GM23338 (cell line): ENCODE data around the gene GPR3. TPM values are rescaled to one million over a fixed set of nuclear protein-coding genes. Genes with fewer than 3 reads are reported as not detected.

Experiments used
- ATAC-seq: fragments of 200-7000 bp; cut with Tn5 transposase; 3 replicates; pipeline ENCODE4 v1.9.1; 2020
- DNase-seq: peaks from one replicate; pipeline ENCODE4 v3.0.0-alpha.2; 2015; ENCODE audit warnings: low spot score
- H2AFZ ChIP-seq: fragments of 200-600 bp; sonication (generic); 2 replicates; pipeline ENCODE4 v1.8.0; 2016; ENCODE audit warnings: antibody characterized with exemption, mild to moderate bottlenecking, moderate library complexity
- H3F3A ChIP-seq: fragments of 200-600 bp; sonication (generic); replicated peaks from 2 replicates; pipeline ENCODE4 v1.8.0; 2017; ENCODE audit warnings: antibody characterized with exemption, mixed run types, low read depth
- H3K27ac ChIP-seq: fragments of 200-600 bp; sonication (generic); 2 replicates; pipeline ENCODE4 v1.6.1; 2016; ENCODE audit warnings: low read depth
- H3K27me3 ChIP-seq: fragments of 200-600 bp; sonication (generic); 2 replicates; pipeline ENCODE4 v1.8.0; 2016; ENCODE audit warnings: mild to moderate bottlenecking, mixed run types, moderate library complexity; ENCODE audit not compliant: insufficient read depth
- H3K36me3 ChIP-seq: fragments of 200-600 bp; sonication (generic); 2 replicates; pipeline ENCODE4 v1.8.0; 2016; ENCODE audit warnings: mild to moderate bottlenecking; ENCODE audit not compliant: insufficient read depth
- H3K4me1 ChIP-seq: fragments of 200-600 bp; sonication (generic); 2 replicates; pipeline ENCODE4 v1.8.0; 2016; ENCODE audit warnings: mild to moderate bottlenecking, moderate library complexity; ENCODE audit not compliant: insufficient read depth
- H3K4me2 ChIP-seq: fragments of 200-600 bp; sonication (generic); 2 replicates; pipeline ENCODE4 v1.7.1; 2017; ENCODE audit warnings: mixed run types
- H3K4me3 ChIP-seq: fragments of 200-600 bp; sonication (generic); 2 replicates; pipeline ENCODE4 v1.6.1; 2016; ENCODE audit warnings: mixed run types
- H3K79me2 ChIP-seq: fragments of 200-600 bp; sonication (generic); replicated peaks from 2 replicates; pipeline ENCODE4 v1.8.0; 2017; ENCODE audit warnings: mild to moderate bottlenecking; ENCODE audit not compliant: insufficient read depth
- H3K9me2 ChIP-seq: fragments of 200-600 bp; sonication (generic); 2 replicates; pipeline ENCODE4 v1.8.0; 2017; ENCODE audit not compliant: insufficient read depth
- H4K20me1 ChIP-seq: fragments of 200-600 bp; sonication (generic); replicated peaks from 2 replicates; pipeline ENCODE4 v1.8.0; 2017; ENCODE audit warnings: mild to moderate bottlenecking; ENCODE audit not compliant: insufficient read depth
- H3K27ac Mint-ChIP-seq: 2 replicates; pipeline ENCODE4 v1.8.0; 2020; ENCODE audit warnings: inconsistent platforms, mild to moderate bottlenecking, moderate library complexity, mixed read lengths
- H3K27me3 Mint-ChIP-seq: 3 replicates; pipeline ENCODE4 v1.8.0; 2022; ENCODE audit warnings: low read depth, mild to moderate bottlenecking, moderate library complexity, mixed read lengths, inconsistent platforms; ENCODE audit not compliant: insufficient read depth, poor library complexity
- H3K36me3 Mint-ChIP-seq: 3 replicates; pipeline ENCODE4 v1.8.0; 2021; ENCODE audit warnings: low read depth, mild to moderate bottlenecking, inconsistent platforms, moderate library complexity, mixed read lengths
- H3K4me1 Mint-ChIP-seq: 3 replicates; pipeline ENCODE4 v1.8.0; 2020; ENCODE audit warnings: mild to moderate bottlenecking, inconsistent platforms, mixed read lengths
- H3K4me3 Mint-ChIP-seq: 3 replicates; pipeline ENCODE4 v1.8.0; 2021; ENCODE audit warnings: moderate library complexity, mild to moderate bottlenecking, inconsistent platforms, mixed read lengths
- H3K9me3 Mint-ChIP-seq: 3 replicates; pipeline ENCODE4 v1.8.0; 2020; ENCODE audit warnings: moderate library complexity, mild to moderate bottlenecking, inconsistent platforms, mixed read lengths
- EZH2 ChIP-seq: fragments of 200-600 bp; sonication (generic); IDR thresholded peaks from one replicate; pipeline ENCODE4 v1.8.0; 2017; ENCODE audit warnings: antibody characterized with exemption, mild to moderate bottlenecking, low read depth; ENCODE audit not compliant: unreplicated experiment
- EZH2phosphoT487 ChIP-seq: fragments of 200-600 bp; sonication (generic); IDR thresholded peaks from one replicate; pipeline ENCODE4 v1.8.1; 2018; ENCODE audit warnings: antibody characterized with exemption; ENCODE audit not compliant: unreplicated experiment
- JUNB ChIP-seq: IDR thresholded peaks from one replicate; pipeline ENCODE4 v1.6.1; 2016; ENCODE audit warnings: antibody characterized with exemption; ENCODE audit not compliant: unreplicated experiment
- NANOG ChIP-seq: IDR thresholded peaks from 2 replicates; pipeline ENCODE4 v1.6.1; 2016; ENCODE audit warnings: antibody characterized with exemption, borderline replicate concordance
- POLR2AphosphoS5 ChIP-seq: IDR thresholded peaks from 2 replicates; pipeline ENCODE4 v1.6.1; 2016; ENCODE audit warnings: antibody characterized with exemption, low read depth
- STAT1 ChIP-seq: IDR thresholded peaks from one replicate; pipeline ENCODE4 v1.6.1; 2016; ENCODE audit warnings: antibody characterized with exemption; ENCODE audit not compliant: unreplicated experiment
- ZNF462 ChIP-seq: fragments of 250-450 bp; sonication (Bioruptor Pico); IDR thresholded peaks from 2 replicates; pipeline ENCODE4 v1.5.0; 2020; ENCODE audit warnings: mild to moderate bottlenecking, moderate library complexity
- polyA plus RNA-seq: library from polyadenylated mRNA; unstranded; fragments of >200 nt; fragmentation: Nextera tagmentation; extraction: Ambion mirVana; gene quantifications from 2 replicates; pipeline ENCODE4 v1.2.1, GENCODE V29; 2016
- total RNA-seq: library from RNA; depleted of rRNA; stranded (reverse); fragments of >200 nt; shearing (Covaris generic); gene quantifications from 2 replicates; pipeline ENCODE4 v1.2.3, GENCODE V29; 2014
- TF ChIP-seq, protein P1 (sequence below): IDR thresholded peaks from 2 replicates; pipeline ENCODE4 v1.6.1; 2016; ENCODE audit warnings: antibody characterized with exemption
- TF ChIP-seq, protein P2 (sequence below), 2 experiments: fragments of 200-600 bp in 1 of 2; sonication (generic) in 1 of 2; conservative IDR thresholded peaks; 2 replicates each; pipeline versions ENCODE4 v1.5.1 to v1.6.1; 2016 to 2017; ENCODE audit warnings: antibody characterized with exemption in 2 of 2, low read depth in 2 of 2, mild to moderate bottlenecking in 2 of 2, moderate library complexity in 1 of 2

GPR3 gene
- total and polyA plus RNA-seq, 2 experiments from 2014 or later, result 5.9 to 9.1 TPM

- peaks cover 14% of the 10 kb centered on the region for H3K27me3 Mint-ChIP-seq
- Histone ChIP-seq H2AFZ (peak within 1 kb of the TSS; percentile 85; the same call in 1 of the 2 replicates), H3K4me2 (peak within 1 kb of the TSS; percentile 96), H3K27me3 (peaks cover 5% of the 10 kb centered on the region), H3K27ac (no peak within 1 kb of the TSS), H3K9me2 (no peaks in the 10 kb centered on the region), H3K36me3 (no peaks in the 10 kb centered on the region), H3F3A (no peaks in the 10 kb centered on the region), H3K4me3 (peak within 1 kb of the TSS; percentile 75), H3K79me2 (no peaks in the 10 kb centered on the region), H3K4me1 (peaks cover 3% of the 10 kb centered on the region; the same call in 1 of the 2 replicates), H4K20me1 (no peaks in the 10 kb centered on the region)
- H3K36me3 Mint-ChIP-seq, result no peaks in the 10 kb centered on the region
- H3K4me1 Mint-ChIP-seq, result peaks cover 2% of the 10 kb centered on the region; the same call in 1 of the 3 replicates
- ATAC-seq, result peak; percentile 88
- DNase-seq, result peak; percentile 91
- no peaks in the 10 kb centered on the region for H3K9me3 Mint-ChIP-seq
- peak within 1 kb of the TSS; percentile 66 for H3K4me3 Mint-ChIP-seq
- TF ChIP-seq POLR2AphosphoS5, result peak; percentile 85
- TF ChIP-seq EZH2, result no peak
- TF ChIP-seq NANOG, result no peak
- H3K27ac Mint-ChIP-seq, result no peak within 1 kb of the TSS
Observed at GRCh38 chr1:27383039-27383605, 9.3 kb upstream of the GPR3 start, which contains the start of gene CD164L2. CD164L2 (minus strand) TSS chr1:27383333; CDS start chr1:27383239, 94 bp downstream.

DNA sequence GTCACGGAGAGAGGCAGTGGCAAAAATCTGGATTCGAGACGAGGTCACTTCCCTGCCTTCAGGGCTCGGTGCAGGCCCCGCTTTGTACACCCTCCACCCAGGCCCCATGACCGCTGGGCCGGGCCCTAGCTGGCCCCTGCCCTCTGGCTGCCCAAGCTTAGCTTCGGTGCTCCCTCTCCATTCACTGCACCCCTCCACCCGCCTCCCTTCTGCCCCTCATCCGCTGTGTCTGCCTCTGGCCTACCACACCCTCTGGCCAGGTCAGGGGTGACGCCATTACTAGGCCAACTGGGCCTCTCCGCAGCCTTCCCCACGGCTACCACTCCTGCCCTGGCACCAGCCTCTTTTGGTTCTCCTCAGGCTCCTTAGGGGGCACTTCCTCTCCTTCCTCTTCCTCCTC is 8.8 kb upstream of the GPR3 start:
- peaks cover 16% of the 10 kb centered on the region for H3K27me3 Mint-ChIP-seq
- H3K4me2 ChIP-seq, result peak overlapping the region; percentile 51
- TF ChIP-seq JUNB (no peak), NANOG (no peak), ZNF462 (no peak), STAT1 (no peak), EZH2phosphoT487 (no peak)
- TF ChIP-seq, protein P1, sequence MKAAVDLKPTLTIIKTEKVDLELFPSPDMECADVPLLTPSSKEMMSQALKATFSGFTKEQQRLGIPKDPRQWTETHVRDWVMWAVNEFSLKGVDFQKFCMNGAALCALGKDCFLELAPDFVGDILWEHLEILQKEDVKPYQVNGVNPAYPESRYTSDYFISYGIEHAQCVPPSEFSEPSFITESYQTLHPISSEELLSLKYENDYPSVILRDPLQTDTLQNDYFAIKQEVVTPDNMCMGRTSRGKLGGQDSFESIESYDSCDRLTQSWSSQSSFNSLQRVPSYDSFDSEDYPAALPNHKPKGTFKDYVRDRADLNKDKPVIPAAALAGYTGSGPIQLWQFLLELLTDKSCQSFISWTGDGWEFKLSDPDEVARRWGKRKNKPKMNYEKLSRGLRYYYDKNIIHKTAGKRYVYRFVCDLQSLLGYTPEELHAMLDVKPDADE, result no peak
- TF ChIP-seq, protein P2, sequence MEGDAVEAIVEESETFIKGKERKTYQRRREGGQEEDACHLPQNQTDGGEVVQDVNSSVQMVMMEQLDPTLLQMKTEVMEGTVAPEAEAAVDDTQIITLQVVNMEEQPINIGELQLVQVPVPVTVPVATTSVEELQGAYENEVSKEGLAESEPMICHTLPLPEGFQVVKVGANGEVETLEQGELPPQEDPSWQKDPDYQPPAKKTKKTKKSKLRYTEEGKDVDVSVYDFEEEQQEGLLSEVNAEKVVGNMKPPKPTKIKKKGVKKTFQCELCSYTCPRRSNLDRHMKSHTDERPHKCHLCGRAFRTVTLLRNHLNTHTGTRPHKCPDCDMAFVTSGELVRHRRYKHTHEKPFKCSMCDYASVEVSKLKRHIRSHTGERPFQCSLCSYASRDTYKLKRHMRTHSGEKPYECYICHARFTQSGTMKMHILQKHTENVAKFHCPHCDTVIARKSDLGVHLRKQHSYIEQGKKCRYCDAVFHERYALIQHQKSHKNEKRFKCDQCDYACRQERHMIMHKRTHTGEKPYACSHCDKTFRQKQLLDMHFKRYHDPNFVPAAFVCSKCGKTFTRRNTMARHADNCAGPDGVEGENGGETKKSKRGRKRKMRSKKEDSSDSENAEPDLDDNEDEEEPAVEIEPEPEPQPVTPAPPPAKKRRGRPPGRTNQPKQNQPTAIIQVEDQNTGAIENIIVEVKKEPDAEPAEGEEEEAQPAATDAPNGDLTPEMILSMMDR (conservative IDR thresholded peaks at IDR 0.05; ENCODE audit: low read depth in 2 of 2), result no peak

More for the DNA sequence above, 8.8 kb upstream of the GPR3 start:
- Histone ChIP-seq H3K36me3 (no peaks in the 10 kb centered on the region), H3F3A (no peaks in the 10 kb centered on the region), H4K20me1 (no peaks in the 10 kb centered on the region), H3K9me2 (no peaks in the 10 kb centered on the region), H3K4me1 (peaks cover 3% of the 10 kb centered on the region; the same call in 1 of the 2 replicates), H2AFZ (0 out of 2 replicates have a peak overlapping the region, but pooled peaks have one; percentile 59), H3K79me2 (no peaks in the 10 kb centered on the region), H3K4me3 (peak overlapping the region; percentile 17; the same call in 1 of the 2 replicates), H3K27ac (no peak overlapping the region), H3K27me3 (peaks cover 5% of the 10 kb centered on the region)
- Mint-ChIP-seq H3K4me3 (peak overlapping the region; percentile 66), H3K36me3 (no peaks in the 10 kb centered on the region), H3K4me1 (peaks cover 4% of the 10 kb centered on the region), H3K9me3 (peaks cover 2% of the 10 kb centered on the region; the same call in 2 of the 3 replicates), H3K27ac (no peak overlapping the region)
- ATAC-seq (no peak), DNase-seq (no peak)
